Activated T-cell treated with anti-CD3 and anti-CD28 coated beads, Interleukin-2, amount 50 U/mL, for 48 hours (primary cell): ENCODE data around the gene UVSSA.
"Not testable (repeated sequence)": the region's sequence is repeated elsewhere in the genome, so short reads cannot be mapped to it uniquely, and the experiment has no call there.

Experiments used
- DNase-seq, 2 experiments: peaks; one replicate each; pipeline ENCODE4 v3.0.0-alpha.2; 2020

The UVSSA gene

GRCh38 chr4:1379801-1380331, 32.9 kb downstream of the UVSSA start:
- DNase-seq = no peak

DNA sequence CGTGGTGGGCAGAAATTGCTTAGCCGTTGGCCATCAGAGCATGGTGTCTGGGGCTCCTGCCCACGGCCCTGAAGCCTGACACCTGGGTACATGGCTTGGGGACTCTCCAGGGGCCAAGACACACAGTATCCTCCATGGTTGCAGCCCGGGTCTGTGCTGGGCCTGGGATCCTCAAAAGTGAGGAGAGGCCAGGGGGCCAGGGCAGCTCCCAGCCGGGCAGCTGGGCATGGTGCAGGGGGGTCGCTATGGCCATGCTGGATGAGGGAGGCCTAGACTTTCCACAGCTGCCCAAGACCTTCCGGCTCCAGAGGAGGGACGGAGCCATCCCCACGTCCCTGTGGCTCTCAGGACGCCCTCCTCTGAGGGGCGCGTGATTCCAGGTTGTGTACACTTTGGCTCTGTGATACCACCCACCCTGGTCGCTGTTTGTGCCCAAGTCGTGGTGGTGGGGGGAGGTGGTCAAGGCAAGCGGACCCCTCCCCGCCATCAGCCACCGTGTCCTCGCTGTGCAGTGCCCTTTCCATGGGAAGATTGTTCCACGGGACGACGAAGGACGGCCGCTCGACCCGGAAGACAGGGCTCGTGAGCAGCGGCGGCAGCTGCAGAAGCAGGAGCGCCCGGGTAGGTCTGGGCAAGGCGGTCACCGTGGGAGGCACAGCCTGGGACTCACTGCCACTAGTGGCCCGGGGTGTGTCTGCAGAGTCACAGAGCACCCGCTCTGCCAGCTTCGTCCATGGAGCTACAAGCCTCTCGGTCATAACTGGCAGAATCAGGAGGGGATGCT, 33.6 kb downstream of the UVSSA start:
- no peak for DNase-seq

DNA sequence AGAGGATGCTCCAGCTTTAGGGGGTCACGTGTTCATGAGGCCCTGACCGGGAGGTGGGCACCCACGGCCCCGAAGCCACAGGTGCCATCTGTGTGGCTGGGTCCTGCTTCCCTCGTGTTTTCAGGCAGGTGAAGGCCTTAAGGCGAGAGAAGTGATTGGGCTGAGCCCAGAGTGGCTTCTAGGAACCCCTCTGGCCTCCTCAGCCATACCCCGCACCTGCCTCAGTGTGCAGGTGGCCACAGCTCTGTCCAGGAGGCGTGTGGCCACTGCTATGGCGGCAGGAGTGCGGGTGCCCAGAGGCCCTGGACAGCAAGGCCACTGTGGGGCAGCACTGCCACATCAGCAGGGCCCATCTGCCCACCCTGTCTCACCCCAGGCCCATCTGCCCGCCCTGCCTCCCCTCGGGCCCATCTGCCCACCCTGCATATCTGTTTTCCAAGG, 34.2 kb downstream of the UVSSA start:
- no peak for DNase-seq

DNA sequence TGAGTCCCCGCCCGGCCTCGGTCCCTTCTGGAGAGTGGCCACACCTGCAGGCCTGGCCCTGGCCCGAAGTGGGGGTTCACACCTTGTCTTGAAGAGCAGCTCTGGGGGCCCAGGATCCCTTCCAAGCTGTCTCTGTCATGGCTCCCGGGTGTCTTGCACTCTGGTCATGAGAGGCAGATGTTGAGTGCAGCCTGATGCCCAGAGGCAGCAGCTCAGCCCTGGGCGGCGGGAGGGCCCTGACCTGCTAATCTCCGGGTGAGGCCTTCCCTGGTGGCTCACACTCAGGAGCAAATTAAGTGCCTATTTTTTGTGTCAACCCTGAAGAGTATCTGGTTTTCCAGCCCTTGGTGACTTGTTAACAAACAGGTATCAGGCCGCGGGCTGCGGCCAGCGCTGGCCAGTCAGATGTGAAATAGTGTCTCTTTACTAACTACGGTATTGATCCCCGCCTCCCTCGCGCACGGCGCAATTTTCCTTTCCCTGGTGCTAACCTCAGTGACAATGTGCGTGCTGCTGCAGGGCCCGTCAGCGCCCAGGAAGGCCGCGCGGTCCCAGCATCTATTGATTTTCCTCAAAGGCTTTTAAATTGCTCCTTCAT, 35.0 kb downstream of the UVSSA start:
- DNase-seq = no peak

GRCh38 chr4:1382776-1383727, 36.0 kb downstream of the UVSSA start:
- DNase-seq = no peak

DNA sequence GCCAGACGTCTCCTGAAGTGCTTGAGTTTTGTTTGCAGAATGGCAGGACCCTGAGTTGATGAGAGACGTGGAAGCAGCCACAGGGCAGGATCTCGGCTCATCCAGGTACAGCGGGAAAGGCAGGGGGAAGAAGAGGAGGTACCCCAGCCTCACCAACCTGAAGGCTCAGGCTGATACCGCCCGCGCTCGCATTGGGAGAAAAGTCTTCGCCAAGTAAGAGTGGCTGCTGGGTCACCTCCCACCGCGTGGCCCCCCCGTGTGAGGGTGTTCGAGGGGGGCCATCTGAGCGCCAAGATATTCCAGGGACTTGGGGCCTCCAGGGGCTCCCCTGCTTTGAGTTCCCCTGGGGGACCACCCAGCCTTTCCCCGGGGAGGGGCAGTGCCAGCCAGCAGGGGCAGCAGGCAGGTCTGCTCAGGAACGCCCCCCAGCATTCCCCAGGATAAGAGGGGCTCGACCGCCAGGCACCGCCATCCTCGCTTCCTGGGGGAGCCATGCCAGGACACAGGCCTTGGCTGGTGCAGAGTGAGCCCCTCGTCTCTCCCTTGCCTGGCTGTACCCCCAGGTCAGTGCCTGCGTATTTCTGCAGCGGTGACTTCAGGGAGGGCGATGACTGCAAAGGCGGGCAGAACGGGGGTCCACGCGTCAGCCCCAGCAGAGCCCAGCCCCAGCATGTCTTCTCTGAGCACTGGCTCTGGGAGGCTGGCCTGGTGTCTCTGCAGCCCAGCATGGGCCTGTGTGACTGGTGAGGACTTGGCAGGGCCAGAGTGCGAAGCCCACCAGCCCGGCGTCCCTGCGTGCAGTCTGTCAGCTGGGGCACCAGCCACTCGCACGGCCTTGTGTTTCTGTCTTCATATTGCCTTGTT, 37.0 kb downstream of the UVSSA start:
- DNase-seq = no peak

DNA sequence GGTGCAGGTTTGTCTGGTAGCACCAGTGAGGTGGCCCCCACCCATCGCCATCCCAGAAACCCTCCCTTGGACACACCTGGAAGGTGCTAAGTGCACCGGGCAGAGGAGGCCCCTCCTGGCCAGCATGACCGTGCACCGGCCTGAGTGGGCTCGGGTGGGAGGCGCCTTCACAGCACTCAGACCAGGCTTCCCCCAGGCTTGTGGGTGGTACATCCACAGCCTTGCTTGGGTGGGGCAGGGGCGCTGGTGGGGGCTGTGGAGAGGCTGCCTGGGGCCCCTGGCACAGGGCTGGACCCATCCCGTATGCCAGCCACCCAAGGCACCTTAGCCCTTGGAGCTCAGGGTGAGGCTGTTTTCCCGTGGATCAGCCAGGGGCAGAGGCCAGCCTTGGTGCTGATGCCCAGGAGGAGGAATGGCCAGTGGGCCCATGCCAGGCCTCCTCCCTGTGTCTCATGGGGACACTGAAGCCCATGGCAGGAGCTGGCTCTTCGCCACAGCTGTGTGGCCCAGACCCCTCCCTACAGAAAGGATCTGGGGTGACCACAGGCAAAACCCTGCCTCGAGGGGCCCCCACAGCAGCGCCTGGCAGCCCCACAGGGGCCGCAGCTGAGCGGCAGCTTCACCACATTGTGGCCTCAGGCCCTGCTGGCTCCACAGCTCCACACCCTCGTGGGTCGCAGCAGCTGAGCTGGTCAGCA, 37.8 kb downstream of the UVSSA start:
- no peak for DNase-seq

DNA sequence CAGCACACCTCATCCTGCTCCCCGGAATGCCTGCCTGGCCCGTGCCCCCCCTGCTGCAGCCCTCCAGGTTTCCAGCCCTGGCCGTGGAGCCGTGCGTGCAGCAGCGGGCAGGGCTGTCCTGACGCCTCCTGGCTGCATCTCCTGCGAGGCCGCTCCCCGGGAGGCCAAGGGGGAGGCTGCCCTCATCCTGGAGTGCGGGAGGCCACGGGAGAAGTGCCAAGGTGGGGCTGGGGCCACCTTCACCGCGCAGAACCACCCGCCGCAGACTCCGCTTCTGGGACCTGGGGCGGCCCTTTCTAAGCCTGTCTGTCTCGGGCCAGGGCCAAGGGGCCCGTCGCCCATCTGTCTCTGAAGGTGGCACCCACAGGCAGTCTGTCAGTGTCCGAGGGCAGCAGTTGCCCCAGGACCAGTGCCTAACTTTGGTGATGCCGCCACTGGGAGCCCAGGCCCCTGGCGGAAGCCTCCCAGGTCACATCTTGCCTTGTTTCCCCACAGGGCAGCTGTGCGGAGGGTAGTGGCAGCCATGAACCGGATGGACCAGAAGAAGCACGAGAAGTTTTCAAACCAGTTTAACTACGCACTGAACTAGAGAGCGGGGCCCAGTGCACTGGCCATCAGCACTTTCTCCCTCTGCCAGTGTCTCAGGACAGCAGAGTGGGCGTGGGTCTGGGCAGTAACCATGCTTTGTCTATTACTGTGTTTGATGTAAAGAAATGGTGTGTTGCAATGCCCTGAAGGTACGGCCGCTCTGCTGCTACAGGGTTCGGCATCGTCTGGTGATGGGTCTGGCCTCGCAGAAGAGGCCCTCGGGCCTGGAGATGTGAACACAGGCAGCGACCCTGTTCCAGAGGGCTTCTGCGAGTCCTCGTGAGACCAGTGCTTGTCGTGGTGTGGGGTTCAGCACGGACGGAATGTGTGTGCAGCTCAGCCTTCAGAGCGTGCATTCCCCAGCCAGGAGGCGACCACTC, 38.6 kb downstream of the UVSSA start:
- no peak for DNase-seq

GRCh38 chr4:1393363-1393762, 46.4 kb downstream of the UVSSA start:
- not testable (repeated sequence) for DNase-seq

GRCh38 chr4:1393866-1394265, 46.9 kb downstream of the UVSSA start:
- no peak for DNase-seq

GRCh38 chr4:1394554-1395388, 47.8 kb downstream of the UVSSA start:
- not testable (repeated sequence) for DNase-seq

- not testable (repeated sequence) for DNase-seq
These were observed 48.4 kb downstream of the UVSSA start for GRCh38 chr4:1395389-1395820.

DNA sequence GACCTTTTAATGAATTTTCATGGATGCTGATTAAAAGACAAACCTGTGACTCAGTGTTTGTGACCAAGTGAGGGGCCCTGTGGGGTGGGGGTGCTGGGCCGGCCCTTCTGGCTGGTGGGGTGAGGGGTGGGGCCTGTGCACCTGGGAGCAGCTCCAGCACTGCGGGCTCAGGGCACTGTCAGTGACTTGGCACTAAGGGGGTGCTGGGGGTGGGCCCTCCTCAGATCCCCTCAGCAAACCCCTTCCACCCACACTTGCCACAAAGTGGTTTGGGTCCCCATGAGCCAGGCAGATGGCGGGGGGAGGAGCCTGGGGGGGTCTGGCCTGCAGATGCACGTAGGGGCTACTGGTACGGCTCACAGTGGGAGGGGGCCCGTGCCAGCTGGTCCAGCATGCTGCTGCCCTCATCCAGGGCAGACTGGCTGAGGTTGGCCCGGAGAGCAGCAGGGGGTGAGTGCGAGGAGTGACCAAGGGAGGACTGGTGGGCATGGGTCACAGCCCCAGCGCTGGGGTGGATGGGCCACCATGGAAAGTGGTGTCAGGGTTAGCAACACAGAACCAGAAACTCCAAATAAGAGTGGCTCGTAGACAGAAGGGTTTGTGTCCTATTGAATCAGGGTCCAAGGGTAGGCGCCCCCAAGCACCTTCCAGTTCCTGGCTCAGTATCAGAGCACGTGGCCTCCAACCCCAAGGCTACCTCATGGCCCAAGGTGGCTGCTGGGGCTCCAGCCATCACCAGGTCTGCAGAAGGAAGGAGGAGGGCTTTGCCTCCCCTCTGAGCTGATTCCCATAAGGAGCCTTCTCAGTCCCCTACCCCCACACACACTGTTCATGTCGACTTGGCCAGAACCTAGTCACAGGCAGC, 49.2 kb downstream of the UVSSA start:
- no peak for DNase-seq

- no peak for DNase-seq
These were observed 49.9 kb downstream of the UVSSA start for GRCh38 chr4:1396806-1397455.

DNA sequence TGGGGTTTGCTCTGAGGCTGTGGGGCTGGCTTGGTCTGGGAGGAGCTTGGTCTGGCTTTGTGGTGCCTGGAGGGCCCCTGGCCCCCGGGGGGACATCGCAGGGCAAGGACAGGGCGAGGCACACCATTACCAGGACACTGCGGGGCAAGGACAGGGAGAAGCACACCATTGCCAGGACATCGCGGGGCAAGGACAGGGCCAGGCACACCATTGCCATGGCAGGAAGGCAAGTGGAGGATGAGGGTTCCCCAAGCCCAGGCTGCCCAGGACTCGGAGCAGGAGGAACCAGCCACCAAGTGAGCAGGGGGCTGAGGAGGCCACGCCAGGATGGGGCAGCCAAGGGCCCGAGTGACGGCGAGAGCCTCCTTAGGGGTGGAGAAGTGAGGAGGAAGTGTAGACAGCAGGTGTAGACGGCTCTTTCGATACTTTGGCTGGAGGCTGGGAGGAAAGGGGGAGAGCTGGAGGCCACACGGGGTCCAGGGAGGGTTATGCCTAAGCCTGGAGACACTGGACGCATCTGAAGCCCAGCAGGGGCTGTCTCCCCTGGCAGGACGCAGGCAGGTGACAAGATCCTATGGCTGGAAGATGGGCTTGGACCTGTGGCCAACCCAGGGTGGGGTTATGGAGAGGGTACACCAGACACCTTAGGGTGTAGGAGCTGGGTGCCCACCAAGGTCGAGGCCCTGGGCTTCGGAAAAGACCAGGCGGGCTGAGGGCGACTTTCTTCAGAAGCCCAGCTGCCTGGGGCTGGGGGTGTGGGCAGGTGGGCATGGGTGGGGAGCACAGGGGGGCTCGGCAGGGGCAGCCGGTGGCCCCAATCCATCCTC, 51.9 kb downstream of the UVSSA start:
- peak in 1 of 2 experiments; percentile 15 for DNase-seq

DNA sequence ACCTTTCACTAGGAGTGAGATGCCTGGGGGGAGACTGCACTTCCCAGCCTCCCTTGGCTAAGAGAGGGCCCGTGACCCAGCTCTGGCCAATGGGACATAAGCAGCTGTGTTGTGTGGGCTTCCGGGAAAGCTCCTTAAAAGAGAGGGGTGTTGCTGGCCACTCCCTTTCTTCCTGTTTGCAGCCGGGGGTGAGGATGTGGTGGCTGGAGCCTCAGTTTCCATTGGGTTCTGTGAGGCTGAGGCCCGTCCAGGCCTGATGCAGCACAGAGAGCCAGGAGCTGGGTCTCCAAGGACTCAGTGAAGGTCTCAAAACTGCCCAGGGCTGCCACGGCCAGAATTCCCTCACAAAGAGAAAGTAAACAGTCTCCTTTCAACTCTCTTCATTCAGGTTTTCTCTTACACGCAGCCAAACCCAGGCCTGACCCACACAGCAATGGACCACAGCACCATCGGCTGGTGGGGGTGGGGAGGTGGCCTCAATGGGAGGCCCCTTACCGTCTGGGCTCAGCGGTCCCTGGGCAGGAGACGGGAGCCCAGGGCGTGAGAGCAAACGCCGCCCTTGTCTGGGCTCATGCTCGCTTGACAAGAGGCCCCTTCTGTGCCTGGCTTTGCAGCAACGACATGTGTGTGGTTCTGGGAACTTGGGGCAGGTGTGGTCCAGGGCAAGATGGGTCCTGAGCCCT, 52.6 kb downstream of the UVSSA start:
- peak in 1 of 2 experiments; percentile 11 for DNase-seq
